GM12878 (cell line): ENCODE measurements around the gene PRUNE1. TPM values are rescaled to one million over a fixed set of nuclear protein-coding genes. Genes with fewer than 3 reads are reported as not detected.

ENCODE experiments used
- ATAC-seq: fragments of 200-7000 bp; cut with Tn5 transposase; 3 replicates; pipeline ENCODE4 v1.9.1; 2020; ENCODE audit warnings: mild to moderate bottlenecking, moderate library complexity
- BruUV-seq: library from RNA; stranded (reverse); fragments of 400-500 nt; replicated peaks from 2 replicates; lab custom pipeline; 2021; lab: Mats Ljungman, UMichigan
- CTCF ChIA-PET: fragments of 300-600 bp; sonication (Branson Sonifier 250); formaldehyde crosslinking; extraction: SDS; loops from one replicate; lab custom pipeline; 2021; ENCODE audit warnings: inconsistent platforms; lab: Yijun Ruan, JAX
- POLR2A ChIA-PET: fragments of 350-600 bp; formaldehyde crosslinking; extraction: SDS; loops from one replicate; lab custom pipeline; 2021; ENCODE audit warnings: inconsistent platforms; lab: Charles Lee
- RAD21 ChIA-PET: fragments of 300-600 bp; sonication (Branson Sonifier 250); formaldehyde crosslinking; loops from one replicate; lab custom pipeline; 2023; ENCODE audit warnings: antibody characterized with exemption; ENCODE audit not compliant: unreplicated experiment; lab: Charles Lee
- SMC1A ChIA-PET: fragments of 300-600 bp; sonication (Branson Sonifier 250); formaldehyde crosslinking; loops from one replicate; lab custom pipeline; 2023; ENCODE audit not compliant: unreplicated experiment, uncharacterized antibody; lab: Charles Lee
- DNase-seq: peaks from one replicate; pipeline ENCODE4 v3.0.0-alpha.2; 2011; ENCODE audit warnings: low read depth, low spot score
- FAIRE-seq: peaks from 3 replicates; lab custom pipeline; 2011; peaks lifted over from hg19 to GRCh38; lab: Jason Lieb, UNC
- H2AFZ ChIP-seq: 2 replicates; pipeline ENCODE4 v1.6.0; 2011; ENCODE audit warnings: low read depth, low read length, control low read depth; ENCODE audit not compliant: control insufficient read depth
- H3K27ac ChIP-seq: 2 replicates; pipeline ENCODE4 v1.5.1; 2011; ENCODE audit warnings: control low read depth; ENCODE audit not compliant: control insufficient read depth, insufficient read depth
- H3K27me3 ChIP-seq, 2 experiments: replicated peaks in 1 of 2; 2 replicates each; pipeline versions ENCODE4 v1.6.0 to v1.6.1; 2011; ENCODE audit warnings: low read length in 1 of 2; ENCODE audit not compliant: control insufficient read depth in 2 of 2, insufficient read depth in 2 of 2
- H3K36me3 ChIP-seq, 2 experiments: 2 replicates each; pipeline ENCODE4 v1.5.1; 2011; ENCODE audit warnings: low read length in 1 of 2; ENCODE audit not compliant: control insufficient read depth in 2 of 2, insufficient read depth in 2 of 2
- H3K4me1 ChIP-seq: 2 replicates; pipeline ENCODE4 v1.6.1; 2011; ENCODE audit warnings: mild to moderate bottlenecking, low read length, moderate library complexity, mixed read lengths; ENCODE audit not compliant: control insufficient read depth, insufficient read depth
- H3K4me2 ChIP-seq: 2 replicates; pipeline ENCODE4 v1.6.0; 2011; ENCODE audit warnings: control low read depth; ENCODE audit not compliant: control insufficient read depth, insufficient read depth
- H3K4me3 ChIP-seq: fragments of 200-600 bp; sonication (generic); 2 replicates; pipeline ENCODE4 v1.5.1; 2016
- H3K79me2 ChIP-seq: 2 replicates; pipeline ENCODE4 v1.6.0; 2011; ENCODE audit warnings: low read length; ENCODE audit not compliant: control insufficient read depth, insufficient read depth
- H3K9ac ChIP-seq: 2 replicates; pipeline ENCODE4 v1.8.0; 2011; ENCODE audit warnings: low read length, control low read depth, mixed read lengths; ENCODE audit not compliant: control insufficient read depth, insufficient read depth
- H3K9me3 ChIP-seq: replicated peaks from 3 replicates; pipeline ENCODE4 v1.5.1; 2011; ENCODE audit warnings: mild to moderate bottlenecking, low read length; ENCODE audit not compliant: control insufficient read depth, insufficient read depth
- H4K20me1 ChIP-seq: 2 replicates; pipeline ENCODE4 v1.6.0; 2011; ENCODE audit not compliant: control insufficient read depth, insufficient read depth
- ASH2L ChIP-seq: fragments of 300-600, 200-600 bp; sonication (generic); IDR thresholded peaks from 2 replicates; pipeline ENCODE4 v1.6.1; 2017; ENCODE audit warnings: low read depth, mild to moderate bottlenecking, borderline replicate concordance
- CBX3 ChIP-seq: fragments of 200-600 bp; sonication (generic); IDR thresholded peaks from 2 replicates; pipeline ENCODE4 v1.6.1; 2016; ENCODE audit warnings: low read depth, borderline replicate concordance
- CREB1 ChIP-seq: IDR thresholded peaks from 2 replicates; pipeline ENCODE4 v1.6.1; 2012; ENCODE audit warnings: low read depth, mild to moderate bottlenecking, inconsistent platforms
- FOXK2 ChIP-seq: fragments of 450-650 bp; IDR thresholded peaks from 2 replicates; pipeline ENCODE4 v1.6.1; 2017; ENCODE audit warnings: mild to moderate bottlenecking, moderate library complexity
- IRF5 ChIP-seq: fragments of 450-650 bp; IDR thresholded peaks from 2 replicates; pipeline ENCODE4 v1.6.1; 2017; ENCODE audit warnings: borderline replicate concordance
- MEF2A ChIP-seq: IDR thresholded peaks from 2 replicates; pipeline ENCODE4 v1.6.1; 2011; ENCODE audit warnings: low read depth, mild to moderate bottlenecking, low read length, moderate library complexity; ENCODE audit not compliant: insufficient read depth
- MEF2B ChIP-seq: fragments of 450-650 bp; IDR thresholded peaks from 2 replicates; pipeline ENCODE4 v1.6.1; 2018; ENCODE audit warnings: mild to moderate bottlenecking, moderate library complexity; ENCODE audit not compliant: partially characterized antibody, poor library complexity, severe bottlenecking
- MYB ChIP-seq: fragments of 150-350 bp; IDR thresholded peaks from 2 replicates; pipeline ENCODE4 v1.6.1; 2014; ENCODE audit warnings: mild to moderate bottlenecking, low read depth, low read length, borderline replicate concordance
- NFIC ChIP-seq: IDR thresholded peaks from 2 replicates; pipeline ENCODE4 v1.6.1; 2012; ENCODE audit warnings: low read depth, mild to moderate bottlenecking, inconsistent platforms, low read length, moderate library complexity
- RBBP5 ChIP-seq: fragments of 200-600 bp; sonication (generic); conservative IDR thresholded peaks from 2 replicates; pipeline ENCODE4 v1.6.1; 2016
- RCOR1 ChIP-seq: conservative IDR thresholded peaks from 2 replicates; pipeline ENCODE4 v1.6.1; 2012; ENCODE audit warnings: low read depth, low read length, improper control_type of control experiment
- SMAD1 ChIP-seq: fragments of 450-650 bp; IDR thresholded peaks from 2 replicates; pipeline ENCODE4 v1.6.1; 2018; ENCODE audit warnings: mild to moderate bottlenecking, low read depth; ENCODE audit not compliant: partially characterized antibody
- STAT3 ChIP-seq: IDR thresholded peaks from 2 replicates; pipeline ENCODE4 v1.6.1; 2011; ENCODE audit warnings: low read depth, low read length, improper control_type of control experiment
- USF1 ChIP-seq: IDR thresholded peaks from 2 replicates; pipeline ENCODE4 v1.6.1; 2011; ENCODE audit warnings: borderline replicate concordance, low read depth, mild to moderate bottlenecking, moderate library complexity, mixed read lengths, low read length; ENCODE audit not compliant: insufficient read depth; ENCODE audit errors: extremely low read length
- ZNF592 ChIP-seq: fragments of 450-650 bp; IDR thresholded peaks from 2 replicates; pipeline ENCODE4 v1.6.1; 2017; ENCODE audit warnings: mild to moderate bottlenecking, moderate library complexity
- WGBS: methylation state at CpG from one replicate; pipeline ENCODE4 v1.1.6; 2016; ENCODE audit warnings: low lambda C conversion rate; ENCODE audit not compliant: insufficient replicate concordance, insufficient coverage; ENCODE audit errors: missing lambda C conversion rate; 5-methylcytosine and 5-hydroxymethylcytosine counted together
- in situ Hi-C: fragments of 300-500 bp; cut with MboI; formaldehyde crosslinking; loops from 9 replicates; pipeline ENCODE4 v1.14.3; 2018; ENCODE audit warnings: mixed read lengths
- intact Hi-C: fragments of 100-400 bp; cut with micrococcal nuclease; formaldehyde crosslinking; loops from one replicate; pipeline ENCODE4 v1.14.2; 2022; ENCODE audit not compliant: unreplicated experiment
- polyA plus RNA-seq, 11 experiments: library from polyadenylated mRNA; depleted of rRNA in 4 of 11; unstranded in 6 of 11; stranded (reverse) in 5 of 11; fragments of >200 nt; fragmentation: Nextera tagmentation in 4 of 11; fragmentation: Illumina TruSeq in 1 of 11; extraction: Ambion mirVana in 4 of 11; extraction: Trizol in 1 of 11; gene quantifications; 1 replicate in 1 of 11; 2 replicates in 10 of 11; pipeline versions ENCODE4 v1.2.1 to v1.2.3, GENCODE V29; 2011 to 2016; ENCODE audit warnings: inconsistent platforms in 2 of 11, missing spikeins in 2 of 11, low read depth in 1 of 11
- total RNA-seq, 4 experiments: library from RNA; depleted of rRNA in 3 of 4; stranded (reverse); fragments of >200 nt in 3 of 4; fragmentation: Illumina TruSeq in 1 of 4; extraction: Trizol in 1 of 4; gene quantifications; 2 replicates each; pipeline versions ENCODE4 v1.2.1 to v1.2.3, GENCODE V29; 2013 to 2021

Gene PRUNE1
- total and polyA plus RNA-seq, 10 of the 15 experiments (the other 5 are each of a cell fraction or from before 2014, with no cell fraction given) = 4.7 to 24.5 (median 12.4) TPM

- FAIRE-seq (peak; percentile 47), ATAC-seq (peak; percentile 97), DNase-seq (peak; percentile 72)
- ChIA-PET CTCF (interaction anchor here (0.6 to 4.2 kb wide), 14 partner anchors 9 to 105 kb away, joined by 3 to 26 read pairs (median 6); partner anchors contain the start of genes C1orf56, CDC42SE1, MLLT11 and TMOD4), RAD21 (interaction anchor here (0.7 to 2.6 kb wide), 6 partner anchors 9 to 181 kb away, joined by 3 to 26 read pairs (median 6); partner anchors contain the start of genes CDC42SE1, MLLT11 and TNFAIP8L2), POLR2A (interaction anchor here (0.5 to 2.8 kb wide), 7 partner anchors 11 to 701 kb away, joined by 3 to 38 read pairs (median 4); partner anchors contain the start of genes C1orf56, CDC42SE1, MLLT11 and TNFAIP8L2), SMC1A (interaction anchor here (0.6 to 3.2 kb wide), 5 partner anchors 9 to 86 kb away, joined by 4 to 22 read pairs (median 7); partner anchors contain the start of genes MLLT11 and TNFAIP8L2)
- Histone ChIP-seq H3K4me3 (peak within 1 kb of the TSS; percentile 99), H2AFZ (peak within 1 kb of the TSS; percentile 100), H3K36me3 (no peaks in the 10 kb centered on the region), H4K20me1 (no peaks in the 10 kb centered on the region), H3K4me1 (peaks cover 8% of the 10 kb centered on the region), H3K79me2 (peaks cover 10% of the 10 kb centered on the region), H3K27ac (peak within 1 kb of the TSS; percentile 100), H3K9ac (peak within 1 kb of the TSS; percentile 98), H3K27me3 (no peaks in the 10 kb centered on the region), H3K9me3 (no peaks in the 10 kb centered on the region), H3K4me2 (peak within 1 kb of the TSS; percentile 93)
- intact Hi-C loops = loop anchor here (1.0 kb wide), 2 partner anchors 11 to 86 kb away; partner anchors contain the start of genes CDC42SE1 and TNFAIP8L2
- BruUV-seq = TSS peak; percentile 88
- WGBS = 2% methylated on average over 33 of the region's 50 CpGs
- in situ Hi-C loops = no loop called here
- TF ChIP-seq SMAD1 (peak; percentile 65), MEF2B (peak; percentile 65), FOXK2 (0 out of 2 replicates have a peak, but pooled peaks have one; percentile 59), ASH2L (peak; percentile 85), CBX3 (no peak), NFIC (peak; percentile 26; the same call in 1 of the 2 replicates), USF1 (no peak), RBBP5 (no peak), ZNF592 (no peak; the same call in 1 of the 2 replicates), MYB (peak; percentile 69; the same call in 1 of the 2 replicates), IRF5 (peak; percentile 7; the same call in 1 of the 2 replicates), STAT3 (no peak), MEF2A (no peak), RCOR1 (no peak), CREB1 (peak; percentile 96)
Observed at GRCh38 chr1:151070474-151071276, 62.4 kb downstream of the PRUNE1 start, which contains the start of gene GABPB2. GABPB2 (plus strand) TSS chr1:151070761; CDS start chr1:151088190, 17,429 bp downstream.
